H9 (cell line): ENCODE results near the gene CRACR2B. TPM values are rescaled to one million over a fixed set of nuclear protein-coding genes. Genes with fewer than 3 reads are reported as not detected.

Source experiments
- DNase-seq: peaks from one replicate; pipeline ENCODE4 v3.0.0-alpha.2; 2017
- H2AFZ ChIP-seq: one replicate; pipeline ENCODE4 v1.6.1; 2013; ENCODE audit warnings: mild to moderate bottlenecking, low read length, control low read depth, moderate library complexity
- H2AK5ac ChIP-seq: 2 replicates; pipeline ENCODE4 v1.6.1; 2013; ENCODE audit warnings: low read length, control low read depth, mixed read lengths; ENCODE audit not compliant: insufficient read length
- H2BK120ac ChIP-seq: one replicate; pipeline ENCODE4 v1.6.1; 2013; ENCODE audit warnings: low read depth, mild to moderate bottlenecking, low read length, control low read depth, inconsistent platforms; ENCODE audit not compliant: poor library complexity, severe bottlenecking
- H2BK12ac ChIP-seq: 2 replicates; pipeline ENCODE4 v1.6.1; 2013; ENCODE audit warnings: low read length, control low read depth, mixed read lengths, low read depth; ENCODE audit not compliant: insufficient read length
- H2BK15ac ChIP-seq: 2 replicates; pipeline ENCODE4 v1.6.1; 2013; ENCODE audit warnings: low read depth, low read length, control low read depth
- H2BK20ac ChIP-seq: one replicate; pipeline ENCODE4 v1.6.1; 2013; ENCODE audit warnings: low read depth, mild to moderate bottlenecking, low read length, control low read depth, inconsistent platforms; ENCODE audit not compliant: poor library complexity, severe bottlenecking
- H2BK5ac ChIP-seq: 2 replicates; pipeline ENCODE4 v1.6.1; 2013; ENCODE audit warnings: low read length, control low read depth, mixed read lengths; ENCODE audit not compliant: insufficient read length
- H3K14ac ChIP-seq: 2 replicates; pipeline ENCODE4 v1.6.1; 2013; ENCODE audit warnings: low read length, control low read depth; ENCODE audit not compliant: insufficient read depth
- H3K18ac ChIP-seq: 2 replicates; pipeline ENCODE4 v1.6.1; 2013; ENCODE audit warnings: low read depth, mild to moderate bottlenecking, mixed read lengths, low read length, control low read depth; ENCODE audit not compliant: insufficient read length
- H3K23ac ChIP-seq: 2 replicates; pipeline ENCODE4 v1.6.1; 2013; ENCODE audit warnings: low read length, control low read depth, mixed read lengths, low read depth; ENCODE audit not compliant: insufficient read length
- H3K23me2 ChIP-seq: 2 replicates; pipeline ENCODE4 v1.6.1; 2013; ENCODE audit warnings: low read depth, mild to moderate bottlenecking, mixed read lengths, low read length, control low read depth; ENCODE audit not compliant: insufficient read length, poor library complexity, severe bottlenecking
- H3K27ac ChIP-seq: 2 replicates; pipeline ENCODE4 v1.5.1; 2013; ENCODE audit warnings: low read length, control low read depth, mixed read lengths, low read depth; ENCODE audit not compliant: insufficient read length
- H3K27me3 ChIP-seq: 2 replicates; pipeline ENCODE4 v1.6.1; 2013; ENCODE audit warnings: low read length, control low read depth, inconsistent platforms; ENCODE audit not compliant: insufficient read depth
- H3K4ac ChIP-seq: 2 replicates; pipeline ENCODE4 v1.6.1; 2013; ENCODE audit warnings: low read depth, mild to moderate bottlenecking, control low read depth, inconsistent platforms, low read length, moderate library complexity
- H3K4me1 ChIP-seq: 2 replicates; pipeline ENCODE4 v1.6.1; 2013; ENCODE audit warnings: low read length, control low read depth, inconsistent platforms; ENCODE audit not compliant: insufficient read depth
- H3K4me2 ChIP-seq: 2 replicates; pipeline ENCODE4 v1.6.1; 2013; ENCODE audit warnings: low read length, control low read depth, mixed read lengths; ENCODE audit not compliant: insufficient read length, insufficient read depth
- H3K56ac ChIP-seq: 2 replicates; pipeline ENCODE4 v1.6.1; 2013; ENCODE audit warnings: low read depth, mild to moderate bottlenecking, mixed read lengths, low read length, control low read depth; ENCODE audit not compliant: insufficient read length
- H3K79me1 ChIP-seq: 2 replicates; pipeline ENCODE4 v1.6.1; 2013; ENCODE audit warnings: low read depth, mild to moderate bottlenecking, moderate library complexity, low read length, control low read depth, inconsistent platforms; ENCODE audit not compliant: insufficient read depth, poor library complexity, severe bottlenecking
- H3K79me2 ChIP-seq: 2 replicates; pipeline ENCODE4 v1.6.1; 2013; ENCODE audit warnings: low read length, control low read depth, inconsistent platforms; ENCODE audit not compliant: insufficient read depth
- H3K9ac ChIP-seq: 2 replicates; pipeline ENCODE4 v1.6.1; 2013; ENCODE audit warnings: low read length, control low read depth, mixed read lengths; ENCODE audit not compliant: insufficient read length; ENCODE audit errors: extremely low read depth
- H3K9me3 ChIP-seq: one replicate; pipeline ENCODE4 v1.6.1; 2013; ENCODE audit warnings: low read depth, low read length, inconsistent platforms; ENCODE audit not compliant: control insufficient read depth
- H3T11ph ChIP-seq: one replicate; pipeline ENCODE4 v1.6.1; 2013; ENCODE audit warnings: mild to moderate bottlenecking, low read length, control low read depth, inconsistent platforms
- H4K20me1 ChIP-seq: one replicate; pipeline ENCODE4 v1.6.1; 2013; ENCODE audit not compliant: control insufficient read depth, insufficient read length, insufficient read depth
- H4K5ac ChIP-seq: 2 replicates; pipeline ENCODE4 v1.6.1; 2013; ENCODE audit warnings: low read depth, mild to moderate bottlenecking, mixed read lengths, low read length, control low read depth; ENCODE audit not compliant: insufficient read length
- H4K8ac ChIP-seq: replicated peaks from 2 replicates; pipeline ENCODE4 v1.6.1; 2013; ENCODE audit warnings: low read length, control low read depth, mixed read lengths, low read depth; ENCODE audit not compliant: insufficient read length
- H4K91ac ChIP-seq: 2 replicates; pipeline ENCODE4 v1.6.1; 2013; ENCODE audit warnings: low read depth, mild to moderate bottlenecking, moderate library complexity, mixed read lengths, low read length, control low read depth; ENCODE audit not compliant: insufficient read length
- H3K27ac Mint-ChIP-seq, 3 experiments: 2 replicates in 2 of 3; 3 replicates in 1 of 3; pipeline ENCODE4 v1.8.0; 2020 to 2021; ENCODE audit warnings: mixed read lengths in 3 of 3, mild to moderate bottlenecking in 1 of 3, moderate library complexity in 1 of 3
- H3K27me3 Mint-ChIP-seq: 2 replicates; pipeline ENCODE4 v1.8.0; 2021; ENCODE audit warnings: low read depth, mild to moderate bottlenecking, moderate library complexity, mixed read lengths
- H3K36me3 Mint-ChIP-seq, 3 experiments: 2 replicates in 2 of 3; 3 replicates in 1 of 3; pipeline ENCODE4 v1.8.0; 2020 to 2021; ENCODE audit warnings: low read depth in 3 of 3, mixed read lengths in 3 of 3; ENCODE audit not compliant: insufficient read depth in 1 of 3
- H3K4me1 Mint-ChIP-seq, 2 experiments: 2 replicates each; pipeline ENCODE4 v1.8.0; 2020; ENCODE audit warnings: mixed read lengths in 2 of 2
- H3K4me3 Mint-ChIP-seq, 2 experiments: 2 replicates in 1 of 2; 3 replicates in 1 of 2; pipeline ENCODE4 v1.8.0; 2020 to 2021; ENCODE audit warnings: mild to moderate bottlenecking in 2 of 2, mixed read lengths in 2 of 2, moderate library complexity in 1 of 2
- H3K9me3 Mint-ChIP-seq, 2 experiments: 2 replicates in 1 of 2; 3 replicates in 1 of 2; pipeline ENCODE4 v1.8.0; 2020; ENCODE audit warnings: mild to moderate bottlenecking in 2 of 2, mixed read lengths in 2 of 2, moderate library complexity in 1 of 2
- CTCF ChIP-seq: fragments of 200-600 bp; sonication (generic); conservative IDR thresholded peaks from 3 replicates; pipeline ENCODE4 v1.8.0; 2021; ENCODE audit warnings: antibody characterized with exemption, mild to moderate bottlenecking
- WGBS: extraction: QIAGEN DNeasy Blood & Tissue Kit; methylation state at CpG from one replicate; pipeline ENCODE4 v1.1.7; 2013; ENCODE audit warnings: missing lambda C conversion rate, low lambda C conversion rate, mixed read lengths; ENCODE audit not compliant: insufficient read length; ENCODE audit errors: extremely low coverage; 5-methylcytosine and 5-hydroxymethylcytosine counted together
- total RNA-seq: library from RNA; stranded (reverse); gene quantifications from 2 replicates; pipeline ENCODE4 v1.2.1, GENCODE V29; 2021

The CRACR2B gene
- total RNA-seq, 1 experiment from 2014 or later, result 29.0 TPM

- WGBS, result no CpG with 5 or more reads among the region's 28 CpGs
- H3K9ac ChIP-seq, result no peak overlapping the region
- peaks cover 10% of the 10 kb centered on the region for H3K27me3 Mint-ChIP-seq
Measured at GRCh38 chr11:788009-788640, 39.6 kb upstream of the CRACR2B start.

More at GRCh38 chr11:788009-788640, 39.6 kb upstream of the CRACR2B start:
- no peak for DNase-seq
- H2BK20ac ChIP-seq, result no peak overlapping the region
- Mint-ChIP-seq H3K4me1 (peaks cover 14 to 35% of the 10 kb centered on the region in 2 experiments), H3K4me3 (peak overlapping the region in 1 of 2 experiments; percentile 25; a peak in 1 of 5 replicates), H3K36me3 (peaks cover 3 to 14% (median 4%) of the 10 kb centered on the region in 3 experiments; a peak in 5 of 7 replicates), H3K9me3 (no peaks in the 10 kb centered on the region), H3K27ac (no peak overlapping the region)
- no peak overlapping the region for H3K4me2 ChIP-seq
- H2BK12ac ChIP-seq, result no peak overlapping the region
- no peak overlapping the region for H2BK15ac ChIP-seq
- H2BK120ac ChIP-seq, result no peak overlapping the region
- H3K79me1 ChIP-seq, result no peaks in the 10 kb centered on the region
- H2AK5ac ChIP-seq, result no peak overlapping the region
- H2BK5ac ChIP-seq, result no peak overlapping the region
- H3K4ac ChIP-seq, result no peak overlapping the region
- H2AFZ ChIP-seq, result no peak overlapping the region
- no peaks in the 10 kb centered on the region for H4K20me1 ChIP-seq
- no peaks in the 10 kb centered on the region for H3K79me2 ChIP-seq
- no peak overlapping the region for H4K91ac ChIP-seq
- no peak overlapping the region for H3K27ac ChIP-seq
- no peak overlapping the region for H3K56ac ChIP-seq
- H3K23me2 ChIP-seq, result peaks cover 4% of the 10 kb centered on the region
- H3K18ac ChIP-seq, result no peak overlapping the region
- H3T11ph ChIP-seq, result no peak overlapping the region
- no peaks in the 10 kb centered on the region for H3K27me3 ChIP-seq
- H3K4me1 ChIP-seq, result peaks cover 2% of the 10 kb centered on the region; the same call in 1 of the 2 replicates
- no peak overlapping the region for H4K5ac ChIP-seq
- no peak overlapping the region for H3K23ac ChIP-seq
- no peak overlapping the region for H3K14ac ChIP-seq
- no peak overlapping the region for H4K8ac ChIP-seq
- H3K9me3 ChIP-seq, result no peaks in the 10 kb centered on the region
- TF ChIP-seq CTCF, result no peak
